Mammary epithelial cell (primary cell): Measurements from ENCODE around the gene TACR1.

Source experiments
- CTCF ChIP-seq, 2 donors: IDR thresholded peaks in 1 of 2; conservative IDR thresholded peaks in 1 of 2; 2 replicates each; pipeline ENCODE4 v1.5.1; 2011 to 2012; ENCODE audit warnings: inconsistent platforms in 2 of 2, low read length in 2 of 2, mild to moderate bottlenecking in 2 of 2, control low read depth in 1 of 2, low read depth in 1 of 2; ENCODE audit not compliant: insufficient read depth in 1 of 2; ENCODE audit errors: extremely low read depth in 1 of 2
- EZH2 ChIP-seq: IDR thresholded peaks from 2 replicates; pipeline ENCODE4 v1.6.1; 2012; ENCODE audit warnings: low read length, inconsistent platforms, borderline replicate concordance

GRCh38 chr2:75233965-75234364 lies 34.6 kb upstream of the TACR1 start:
- TF ChIP-seq CTCF (conservative IDR thresholded peaks at IDR 0.05 in 1 of 2, IDR thresholded peaks at IDR 0.05 in 1 of 2; ENCODE audit: extremely low read depth in 1 of 2, insufficient read depth in 1 of 2, low read depth in 1 of 2, low read length in 2 of 2) (no peak), EZH2 (no peak)
